GM23338 (cell line): ENCODE data around the gene FMOD. TPM values are rescaled to one million over a fixed set of nuclear protein-coding genes. Genes with fewer than 3 reads are reported as not detected.

Experiments
- ATAC-seq: fragments of 200-7000 bp; cut with Tn5 transposase; 3 replicates; pipeline ENCODE4 v1.9.1; 2020
- DNase-seq: peaks from one replicate; pipeline ENCODE4 v3.0.0-alpha.2; 2015; ENCODE audit warnings: low spot score
- H2AFZ ChIP-seq: fragments of 200-600 bp; sonication (generic); 2 replicates; pipeline ENCODE4 v1.8.0; 2016; ENCODE audit warnings: antibody characterized with exemption, mild to moderate bottlenecking, moderate library complexity
- H3F3A ChIP-seq: fragments of 200-600 bp; sonication (generic); replicated peaks from 2 replicates; pipeline ENCODE4 v1.8.0; 2017; ENCODE audit warnings: antibody characterized with exemption, mixed run types, low read depth
- H3K27ac ChIP-seq: fragments of 200-600 bp; sonication (generic); 2 replicates; pipeline ENCODE4 v1.6.1; 2016; ENCODE audit warnings: low read depth
- H3K27me3 ChIP-seq: fragments of 200-600 bp; sonication (generic); 2 replicates; pipeline ENCODE4 v1.8.0; 2016; ENCODE audit warnings: mild to moderate bottlenecking, mixed run types, moderate library complexity; ENCODE audit not compliant: insufficient read depth
- H3K36me3 ChIP-seq: fragments of 200-600 bp; sonication (generic); 2 replicates; pipeline ENCODE4 v1.8.0; 2016; ENCODE audit warnings: mild to moderate bottlenecking; ENCODE audit not compliant: insufficient read depth
- H3K4me1 ChIP-seq: fragments of 200-600 bp; sonication (generic); 2 replicates; pipeline ENCODE4 v1.8.0; 2016; ENCODE audit warnings: mild to moderate bottlenecking, moderate library complexity; ENCODE audit not compliant: insufficient read depth
- H3K4me2 ChIP-seq: fragments of 200-600 bp; sonication (generic); 2 replicates; pipeline ENCODE4 v1.7.1; 2017; ENCODE audit warnings: mixed run types
- H3K4me3 ChIP-seq: fragments of 200-600 bp; sonication (generic); 2 replicates; pipeline ENCODE4 v1.6.1; 2016; ENCODE audit warnings: mixed run types
- H3K79me2 ChIP-seq: fragments of 200-600 bp; sonication (generic); replicated peaks from 2 replicates; pipeline ENCODE4 v1.8.0; 2017; ENCODE audit warnings: mild to moderate bottlenecking; ENCODE audit not compliant: insufficient read depth
- H3K9me2 ChIP-seq: fragments of 200-600 bp; sonication (generic); 2 replicates; pipeline ENCODE4 v1.8.0; 2017; ENCODE audit not compliant: insufficient read depth
- H4K20me1 ChIP-seq: fragments of 200-600 bp; sonication (generic); replicated peaks from 2 replicates; pipeline ENCODE4 v1.8.0; 2017; ENCODE audit warnings: mild to moderate bottlenecking; ENCODE audit not compliant: insufficient read depth
- H3K27ac Mint-ChIP-seq: 2 replicates; pipeline ENCODE4 v1.8.0; 2020; ENCODE audit warnings: inconsistent platforms, mild to moderate bottlenecking, moderate library complexity, mixed read lengths
- H3K27me3 Mint-ChIP-seq: 3 replicates; pipeline ENCODE4 v1.8.0; 2022; ENCODE audit warnings: low read depth, mild to moderate bottlenecking, moderate library complexity, mixed read lengths, inconsistent platforms; ENCODE audit not compliant: insufficient read depth, poor library complexity
- H3K36me3 Mint-ChIP-seq: 3 replicates; pipeline ENCODE4 v1.8.0; 2021; ENCODE audit warnings: low read depth, mild to moderate bottlenecking, inconsistent platforms, moderate library complexity, mixed read lengths
- H3K4me1 Mint-ChIP-seq: 3 replicates; pipeline ENCODE4 v1.8.0; 2020; ENCODE audit warnings: mild to moderate bottlenecking, inconsistent platforms, mixed read lengths
- H3K4me3 Mint-ChIP-seq: 3 replicates; pipeline ENCODE4 v1.8.0; 2021; ENCODE audit warnings: moderate library complexity, mild to moderate bottlenecking, inconsistent platforms, mixed read lengths
- H3K9me3 Mint-ChIP-seq: 3 replicates; pipeline ENCODE4 v1.8.0; 2020; ENCODE audit warnings: moderate library complexity, mild to moderate bottlenecking, inconsistent platforms, mixed read lengths
- CREB1 ChIP-seq: fragments of 250-450 bp; sonication (Bioruptor Pico); IDR thresholded peaks from 2 replicates; pipeline ENCODE4 v1.5.0; 2020; ENCODE audit warnings: low read depth, mild to moderate bottlenecking, moderate library complexity
- EZH2 ChIP-seq: fragments of 200-600 bp; sonication (generic); IDR thresholded peaks from one replicate; pipeline ENCODE4 v1.8.0; 2017; ENCODE audit warnings: antibody characterized with exemption, mild to moderate bottlenecking, low read depth; ENCODE audit not compliant: unreplicated experiment
- EZH2phosphoT487 ChIP-seq: fragments of 200-600 bp; sonication (generic); IDR thresholded peaks from one replicate; pipeline ENCODE4 v1.8.1; 2018; ENCODE audit warnings: antibody characterized with exemption; ENCODE audit not compliant: unreplicated experiment
- JUNB ChIP-seq: IDR thresholded peaks from one replicate; pipeline ENCODE4 v1.6.1; 2016; ENCODE audit warnings: antibody characterized with exemption; ENCODE audit not compliant: unreplicated experiment
- NANOG ChIP-seq: IDR thresholded peaks from 2 replicates; pipeline ENCODE4 v1.6.1; 2016; ENCODE audit warnings: antibody characterized with exemption, borderline replicate concordance
- POLR2AphosphoS5 ChIP-seq: IDR thresholded peaks from 2 replicates; pipeline ENCODE4 v1.6.1; 2016; ENCODE audit warnings: antibody characterized with exemption, low read depth
- STAT1 ChIP-seq: IDR thresholded peaks from one replicate; pipeline ENCODE4 v1.6.1; 2016; ENCODE audit warnings: antibody characterized with exemption; ENCODE audit not compliant: unreplicated experiment
- ZNF114 ChIP-seq: fragments of 250-450 bp; sonication (Bioruptor Pico); IDR thresholded peaks from 2 replicates; pipeline ENCODE4 v1.5.0; 2020; ENCODE audit warnings: mild to moderate bottlenecking, moderate library complexity
- ZNF331 ChIP-seq: fragments of 250-450 bp; sonication (Bioruptor Pico); IDR thresholded peaks from 2 replicates; pipeline ENCODE4 v1.5.0; 2020; ENCODE audit warnings: low read depth, mild to moderate bottlenecking, moderate library complexity
- polyA plus RNA-seq: library from polyadenylated mRNA; unstranded; fragments of >200 nt; fragmentation: Nextera tagmentation; extraction: Ambion mirVana; gene quantifications from 2 replicates; pipeline ENCODE4 v1.2.1, GENCODE V29; 2016
- total RNA-seq: library from RNA; depleted of rRNA; stranded (reverse); fragments of >200 nt; shearing (Covaris generic); gene quantifications from 2 replicates; pipeline ENCODE4 v1.2.3, GENCODE V29; 2014
- TF ChIP-seq, protein P1 (sequence below): fragments of 250-450 bp; sonication (Bioruptor Pico); IDR thresholded peaks from 2 replicates; pipeline ENCODE4 v1.5.0; 2020; ENCODE audit warnings: mild to moderate bottlenecking, moderate library complexity
- TF ChIP-seq, protein P2 (sequence below): IDR thresholded peaks from one replicate; pipeline ENCODE4 v1.6.1; 2018; ENCODE audit warnings: antibody characterized with exemption; ENCODE audit not compliant: unreplicated experiment
- TF ChIP-seq, protein P3 (sequence below), 2 experiments: fragments of 200-600 bp in 1 of 2; sonication (generic) in 1 of 2; conservative IDR thresholded peaks; 2 replicates each; pipeline versions ENCODE4 v1.5.1 to v1.6.1; 2016 to 2017; ENCODE audit warnings: antibody characterized with exemption in 2 of 2, low read depth in 2 of 2, mild to moderate bottlenecking in 2 of 2, moderate library complexity in 1 of 2
- TF ChIP-seq, protein P4 (sequence below): IDR thresholded peaks from 2 replicates; pipeline ENCODE4 v1.6.1; 2016; ENCODE audit warnings: antibody characterized with exemption

FMOD gene
- total and polyA plus RNA-seq, 2 experiments from 2014 or later, result 0.27 to 1.3 TPM

DNA sequence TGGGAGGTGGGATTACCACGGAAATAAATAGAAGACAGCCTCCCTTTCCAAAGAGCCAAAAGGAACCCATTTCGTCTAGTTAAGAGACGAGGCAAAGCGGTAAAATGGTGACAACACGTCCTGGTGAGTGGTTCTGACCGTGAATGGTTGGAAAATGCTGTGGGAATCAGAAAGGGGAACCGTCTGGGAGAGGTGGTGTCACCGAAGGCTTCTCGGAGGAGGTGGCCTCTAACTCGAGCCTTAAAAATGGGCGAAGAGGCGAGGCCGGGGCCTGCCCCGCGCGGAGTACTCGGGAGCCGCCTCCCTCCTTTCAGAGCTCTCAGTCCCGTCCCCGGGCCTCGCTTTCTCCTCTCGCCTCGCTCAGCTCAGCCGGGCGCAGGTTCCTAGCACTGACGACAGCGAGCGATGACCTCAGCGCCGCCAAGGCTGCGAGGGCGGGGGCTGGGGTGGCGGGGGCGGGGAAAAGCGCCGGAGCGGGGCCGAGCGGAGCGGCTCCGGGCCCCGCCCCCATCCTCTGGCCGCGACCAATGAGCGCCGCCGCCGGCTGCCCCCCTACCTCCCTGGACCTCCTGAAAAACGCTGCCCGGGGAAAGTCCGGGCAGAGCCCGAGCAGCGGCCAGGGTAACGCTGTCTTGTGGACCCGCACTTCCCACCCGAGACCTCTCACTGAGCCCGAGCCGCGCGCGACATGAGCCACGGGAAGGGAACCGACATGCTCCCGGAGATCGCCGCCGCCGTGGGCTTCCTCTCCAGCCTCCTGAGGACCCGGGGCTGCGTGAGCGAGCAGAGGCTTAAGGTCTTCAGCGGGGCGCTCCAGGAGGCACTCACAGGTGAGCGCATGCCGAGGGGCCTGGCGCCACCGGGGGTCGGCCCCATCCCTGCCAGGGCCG, 45.8 kb downstream of the FMOD start, which contains the start of gene BTG2:
Gene BTG2 (plus strand): TSS at position 601 of the 890 bp plus-strand sequence. CDS start 88 bp downstream, at position 689.
- H3K4me2 ChIP-seq, result peak within 1 kb of the TSS; percentile 90
- H3K4me3 ChIP-seq, result peak within 1 kb of the TSS; percentile 84
- H3K9me2 ChIP-seq, result no peaks in the 10 kb centered on the region
- H3K27ac Mint-ChIP-seq, result no peak within 1 kb of the TSS
- DNase-seq (peak; percentile 97), ATAC-seq (peak; percentile 75)
- no peak for TF ChIP-seq ZNF331 (CRISPR knock-in tag)
- no peak for TF ChIP-seq NANOG
- no peak for TF ChIP-seq JUNB
- TF ChIP-seq, protein P1, sequence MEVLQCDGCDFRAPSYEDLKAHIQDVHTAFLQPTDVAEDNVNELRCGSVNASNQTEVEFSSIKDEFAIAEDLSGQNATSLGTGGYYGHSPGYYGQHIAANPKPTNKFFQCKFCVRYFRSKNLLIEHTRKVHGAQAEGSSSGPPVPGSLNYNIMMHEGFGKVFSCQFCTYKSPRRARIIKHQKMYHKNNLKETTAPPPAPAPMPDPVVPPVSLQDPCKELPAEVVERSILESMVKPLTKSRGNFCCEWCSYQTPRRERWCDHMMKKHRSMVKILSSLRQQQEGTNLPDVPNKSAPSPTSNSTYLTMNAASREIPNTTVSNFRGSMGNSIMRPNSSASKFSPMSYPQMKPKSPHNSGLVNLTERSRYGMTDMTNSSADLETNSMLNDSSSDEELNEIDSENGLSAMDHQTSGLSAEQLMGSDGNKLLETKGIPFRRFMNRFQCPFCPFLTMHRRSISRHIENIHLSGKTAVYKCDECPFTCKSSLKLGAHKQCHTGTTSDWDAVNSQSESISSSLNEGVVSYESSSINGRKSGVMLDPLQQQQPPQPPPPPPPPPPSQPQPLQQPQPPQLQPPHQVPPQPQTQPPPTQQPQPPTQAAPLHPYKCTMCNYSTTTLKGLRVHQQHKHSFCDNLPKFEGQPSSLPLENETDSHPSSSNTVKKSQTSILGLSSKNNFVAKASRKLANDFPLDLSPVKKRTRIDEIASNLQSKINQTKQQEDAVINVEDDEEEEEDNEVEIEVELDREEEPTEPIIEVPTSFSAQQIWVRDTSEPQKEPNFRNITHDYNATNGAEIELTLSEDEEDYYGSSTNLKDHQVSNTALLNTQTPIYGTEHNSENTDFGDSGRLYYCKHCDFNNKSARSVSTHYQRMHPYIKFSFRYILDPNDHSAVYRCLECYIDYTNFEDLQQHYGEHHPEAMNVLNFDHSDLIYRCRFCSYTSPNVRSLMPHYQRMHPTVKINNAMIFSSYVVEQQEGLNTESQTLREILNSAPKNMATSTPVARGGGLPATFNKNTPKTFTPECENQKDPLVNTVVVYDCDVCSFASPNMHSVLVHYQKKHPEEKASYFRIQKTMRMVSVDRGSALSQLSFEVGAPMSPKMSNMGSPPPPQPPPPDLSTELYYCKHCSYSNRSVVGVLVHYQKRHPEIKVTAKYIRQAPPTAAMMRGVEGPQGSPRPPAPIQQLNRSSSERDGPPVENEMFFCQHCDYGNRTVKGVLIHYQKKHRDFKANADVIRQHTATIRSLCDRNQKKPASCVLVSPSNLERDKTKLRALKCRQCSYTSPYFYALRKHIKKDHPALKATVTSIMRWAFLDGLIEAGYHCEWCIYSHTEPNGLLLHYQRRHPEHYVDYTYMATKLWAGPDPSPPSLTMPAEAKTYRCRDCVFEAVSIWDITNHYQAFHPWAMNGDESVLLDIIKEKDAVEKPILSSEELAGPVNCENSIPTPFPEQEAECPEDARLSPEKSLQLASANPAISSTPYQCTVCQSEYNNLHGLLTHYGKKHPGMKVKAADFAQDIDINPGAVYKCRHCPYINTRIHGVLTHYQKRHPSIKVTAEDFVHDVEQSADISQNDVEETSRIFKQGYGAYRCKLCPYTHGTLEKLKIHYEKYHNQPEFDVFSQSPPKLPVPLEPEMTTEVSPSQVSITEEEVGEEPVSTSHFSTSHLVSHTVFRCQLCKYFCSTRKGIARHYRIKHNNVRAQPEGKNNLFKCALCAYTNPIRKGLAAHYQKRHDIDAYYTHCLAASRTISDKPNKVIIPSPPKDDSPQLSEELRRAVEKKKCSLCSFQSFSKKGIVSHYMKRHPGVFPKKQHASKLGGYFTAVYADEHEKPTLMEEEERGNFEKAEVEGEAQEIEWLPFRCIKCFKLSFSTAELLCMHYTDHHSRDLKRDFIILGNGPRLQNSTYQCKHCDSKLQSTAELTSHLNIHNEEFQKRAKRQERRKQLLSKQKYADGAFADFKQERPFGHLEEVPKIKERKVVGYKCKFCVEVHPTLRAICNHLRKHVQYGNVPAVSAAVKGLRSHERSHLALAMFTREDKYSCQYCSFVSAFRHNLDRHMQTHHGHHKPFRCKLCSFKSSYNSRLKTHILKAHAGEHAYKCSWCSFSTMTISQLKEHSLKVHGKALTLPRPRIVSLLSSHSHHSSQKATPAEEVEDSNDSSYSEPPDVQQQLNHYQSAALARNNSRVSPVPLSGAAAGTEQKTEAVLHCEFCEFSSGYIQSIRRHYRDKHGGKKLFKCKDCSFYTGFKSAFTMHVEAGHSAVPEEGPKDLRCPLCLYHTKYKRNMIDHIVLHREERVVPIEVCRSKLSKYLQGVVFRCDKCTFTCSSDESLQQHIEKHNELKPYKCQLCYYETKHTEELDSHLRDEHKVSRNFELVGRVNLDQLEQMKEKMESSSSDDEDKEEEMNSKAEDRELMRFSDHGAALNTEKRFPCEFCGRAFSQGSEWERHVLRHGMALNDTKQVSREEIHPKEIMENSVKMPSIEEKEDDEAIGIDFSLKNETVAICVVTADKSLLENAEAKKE (CRISPR knock-in tag), result no peak
- TF ChIP-seq, protein P2, sequence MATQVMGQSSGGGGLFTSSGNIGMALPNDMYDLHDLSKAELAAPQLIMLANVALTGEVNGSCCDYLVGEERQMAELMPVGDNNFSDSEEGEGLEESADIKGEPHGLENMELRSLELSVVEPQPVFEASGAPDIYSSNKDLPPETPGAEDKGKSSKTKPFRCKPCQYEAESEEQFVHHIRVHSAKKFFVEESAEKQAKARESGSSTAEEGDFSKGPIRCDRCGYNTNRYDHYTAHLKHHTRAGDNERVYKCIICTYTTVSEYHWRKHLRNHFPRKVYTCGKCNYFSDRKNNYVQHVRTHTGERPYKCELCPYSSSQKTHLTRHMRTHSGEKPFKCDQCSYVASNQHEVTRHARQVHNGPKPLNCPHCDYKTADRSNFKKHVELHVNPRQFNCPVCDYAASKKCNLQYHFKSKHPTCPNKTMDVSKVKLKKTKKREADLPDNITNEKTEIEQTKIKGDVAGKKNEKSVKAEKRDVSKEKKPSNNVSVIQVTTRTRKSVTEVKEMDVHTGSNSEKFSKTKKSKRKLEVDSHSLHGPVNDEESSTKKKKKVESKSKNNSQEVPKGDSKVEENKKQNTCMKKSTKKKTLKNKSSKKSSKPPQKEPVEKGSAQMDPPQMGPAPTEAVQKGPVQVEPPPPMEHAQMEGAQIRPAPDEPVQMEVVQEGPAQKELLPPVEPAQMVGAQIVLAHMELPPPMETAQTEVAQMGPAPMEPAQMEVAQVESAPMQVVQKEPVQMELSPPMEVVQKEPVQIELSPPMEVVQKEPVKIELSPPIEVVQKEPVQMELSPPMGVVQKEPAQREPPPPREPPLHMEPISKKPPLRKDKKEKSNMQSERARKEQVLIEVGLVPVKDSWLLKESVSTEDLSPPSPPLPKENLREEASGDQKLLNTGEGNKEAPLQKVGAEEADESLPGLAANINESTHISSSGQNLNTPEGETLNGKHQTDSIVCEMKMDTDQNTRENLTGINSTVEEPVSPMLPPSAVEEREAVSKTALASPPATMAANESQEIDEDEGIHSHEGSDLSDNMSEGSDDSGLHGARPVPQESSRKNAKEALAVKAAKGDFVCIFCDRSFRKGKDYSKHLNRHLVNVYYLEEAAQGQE, result no peak
- no peak for TF ChIP-seq EZH2phosphoT487
- no peak for TF ChIP-seq STAT1
- peak; percentile 88 for TF ChIP-seq POLR2AphosphoS5
- peak; percentile 48 for TF ChIP-seq EZH2
- TF ChIP-seq ZNF114 (CRISPR knock-in tag), result no peak
- TF ChIP-seq, protein P3, sequence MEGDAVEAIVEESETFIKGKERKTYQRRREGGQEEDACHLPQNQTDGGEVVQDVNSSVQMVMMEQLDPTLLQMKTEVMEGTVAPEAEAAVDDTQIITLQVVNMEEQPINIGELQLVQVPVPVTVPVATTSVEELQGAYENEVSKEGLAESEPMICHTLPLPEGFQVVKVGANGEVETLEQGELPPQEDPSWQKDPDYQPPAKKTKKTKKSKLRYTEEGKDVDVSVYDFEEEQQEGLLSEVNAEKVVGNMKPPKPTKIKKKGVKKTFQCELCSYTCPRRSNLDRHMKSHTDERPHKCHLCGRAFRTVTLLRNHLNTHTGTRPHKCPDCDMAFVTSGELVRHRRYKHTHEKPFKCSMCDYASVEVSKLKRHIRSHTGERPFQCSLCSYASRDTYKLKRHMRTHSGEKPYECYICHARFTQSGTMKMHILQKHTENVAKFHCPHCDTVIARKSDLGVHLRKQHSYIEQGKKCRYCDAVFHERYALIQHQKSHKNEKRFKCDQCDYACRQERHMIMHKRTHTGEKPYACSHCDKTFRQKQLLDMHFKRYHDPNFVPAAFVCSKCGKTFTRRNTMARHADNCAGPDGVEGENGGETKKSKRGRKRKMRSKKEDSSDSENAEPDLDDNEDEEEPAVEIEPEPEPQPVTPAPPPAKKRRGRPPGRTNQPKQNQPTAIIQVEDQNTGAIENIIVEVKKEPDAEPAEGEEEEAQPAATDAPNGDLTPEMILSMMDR (conservative IDR thresholded peaks at IDR 0.05; ENCODE audit: low read depth in 2 of 2), result no peak
- TF ChIP-seq, protein P4, sequence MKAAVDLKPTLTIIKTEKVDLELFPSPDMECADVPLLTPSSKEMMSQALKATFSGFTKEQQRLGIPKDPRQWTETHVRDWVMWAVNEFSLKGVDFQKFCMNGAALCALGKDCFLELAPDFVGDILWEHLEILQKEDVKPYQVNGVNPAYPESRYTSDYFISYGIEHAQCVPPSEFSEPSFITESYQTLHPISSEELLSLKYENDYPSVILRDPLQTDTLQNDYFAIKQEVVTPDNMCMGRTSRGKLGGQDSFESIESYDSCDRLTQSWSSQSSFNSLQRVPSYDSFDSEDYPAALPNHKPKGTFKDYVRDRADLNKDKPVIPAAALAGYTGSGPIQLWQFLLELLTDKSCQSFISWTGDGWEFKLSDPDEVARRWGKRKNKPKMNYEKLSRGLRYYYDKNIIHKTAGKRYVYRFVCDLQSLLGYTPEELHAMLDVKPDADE, result no peak
- TF ChIP-seq CREB1 (CRISPR knock-in tag), result peak; percentile 63
- H3K27ac ChIP-seq, result no peak within 1 kb of the TSS
- H3F3A ChIP-seq, result 0 out of 2 replicates have a peak, but pooled peaks cover 11% of the 10 kb centered on the region
- H3K79me2 ChIP-seq, result no peaks in the 10 kb centered on the region
- H3K4me3 Mint-ChIP-seq, result peak within 1 kb of the TSS; percentile 74
- peaks cover 54% of the 10 kb centered on the region for H3K4me1 Mint-ChIP-seq
- no peaks in the 10 kb centered on the region; the same call in 1 of the 3 replicates for H3K36me3 Mint-ChIP-seq
- peaks cover 98% of the 10 kb centered on the region for H3K27me3 ChIP-seq
- H3K36me3 ChIP-seq, result no peaks in the 10 kb centered on the region
- peaks cover 14% of the 10 kb centered on the region for H4K20me1 ChIP-seq
- H2AFZ ChIP-seq, result peak within 1 kb of the TSS; percentile 97
- peaks cover 28% of the 10 kb centered on the region for H3K4me1 ChIP-seq
- H3K27me3 Mint-ChIP-seq, result peaks cover 74% of the 10 kb centered on the region
- no peaks in the 10 kb centered on the region for H3K9me3 Mint-ChIP-seq
